Hepatocyte (in vitro differentiated cells): Measurements from ENCODE around the gene SULT1C3.

Experiments
- CTCF ChIP-seq: fragments of 200-600 bp; sonication (generic); IDR thresholded peaks from 2 replicates; pipeline ENCODE4 v1.5.1; 2016; ENCODE audit warnings: antibody characterized with exemption, mild to moderate bottlenecking; ENCODE audit not compliant: poor library complexity
- EZH2 ChIP-seq: fragments of 200-600 bp; sonication (generic); IDR thresholded peaks from 2 replicates; pipeline ENCODE4 v1.6.1; 2016; ENCODE audit warnings: antibody characterized with exemption, mild to moderate bottlenecking, borderline replicate concordance
- EZH2phosphoT487 ChIP-seq: fragments of 200-600 bp; sonication (generic); IDR thresholded peaks from one replicate; pipeline ENCODE4 v1.6.1; 2018; ENCODE audit warnings: antibody characterized with exemption, mild to moderate bottlenecking, low read depth, moderate library complexity; ENCODE audit not compliant: unreplicated experiment, severe bottlenecking

- no peak for TF ChIP-seq EZH2
- no peak for TF ChIP-seq CTCF
- no peak for TF ChIP-seq EZH2phosphoT487
Observed at GRCh38 chr2:108240966-108241365, 1.2 kb downstream of the SULT1C3 start.
